OCI-LY1 (cell line): ENCODE data around the gene KLHL5.

Source experiments
- CTCF ChIP-seq: fragments of 200-600 bp; sonication (generic), shearing (Covaris generic); IDR thresholded peaks from 2 replicates; pipeline ENCODE4 v1.5.1; 2017; ENCODE audit warnings: mild to moderate bottlenecking, antibody characterized with exemption, low read length, moderate library complexity, mixed read lengths
- EZH2 ChIP-seq: fragments of 200-600 bp; sonication (generic), shearing (Covaris generic); IDR thresholded peaks from 2 replicates; pipeline ENCODE4 v1.8.0; 2017; ENCODE audit warnings: borderline replicate concordance, mixed run types, mild to moderate bottlenecking, antibody characterized with exemption, low read length, moderate library complexity, mixed read lengths

- TF ChIP-seq CTCF (no peak), EZH2 (no peak)
Measured at GRCh38 chr4:39045827-39046221, 16.2 kb upstream of the KLHL5 start.
